Ascending aorta (tissue), 2 donors: ENCODE results near the gene KRTAP10-2. TPM values are rescaled to one million over a fixed set of nuclear protein-coding genes. Genes with fewer than 3 reads are reported as not detected.

Experiments used
- DNase-seq, 2 donors: peaks; one replicate each; pipeline ENCODE4 v3.0.0-alpha.2; 2019; ENCODE audit warnings: low spot score in 2 of 2
- H3K27ac ChIP-seq, 2 donors: fragments of 200-600 bp; sonication (generic); one replicate each; pipeline ENCODE4 v1.5.1; 2016 to 2017; ENCODE audit warnings: mild to moderate bottlenecking in 1 of 2
- H3K27me3 ChIP-seq: fragments of 200-600 bp; sonication (generic); one replicate; pipeline ENCODE4 v1.5.1; 2017
- H3K36me3 ChIP-seq, 2 donors: fragments of 200-600 bp; sonication (generic); one replicate each; pipeline ENCODE4 v1.5.1; 2016
- H3K4me1 ChIP-seq, 2 donors: fragments of 200-600 bp; sonication (generic); one replicate each; pipeline ENCODE4 v1.5.1; 2016 to 2017; ENCODE audit warnings: mild to moderate bottlenecking in 1 of 2
- H3K4me3 ChIP-seq, 2 donors: fragments of 200-600 bp; sonication (generic); one replicate each; pipeline ENCODE4 v1.5.1; 2016 to 2017; ENCODE audit warnings: mild to moderate bottlenecking in 1 of 2
- H3K9me3 ChIP-seq, 2 donors: fragments of 200-600 bp; sonication (generic); one replicate each; pipeline ENCODE4 v1.5.1; 2016
- intact Hi-C: fragments of 100-400 bp; cut with DNase I; formaldehyde crosslinking; loops from one replicate; pipeline ENCODE4 v1.15.1; 2023
- total RNA-seq: library from RNA; depleted of rRNA; stranded (reverse); fragments of >200 nt; gene quantifications from one replicate; pipeline ENCODE4 v1.1.0, GENCODE V29; 2016
- TF ChIP-seq, protein P1 (sequence below), 3 experiments: fragments of 200-600 bp in 2 of 3; fragments of 450-650 bp in 1 of 3; sonication (generic) in 2 of 3; IDR thresholded peaks; one replicate each; pipeline ENCODE4 v1.5.1; 2016 to 2019; ENCODE audit warnings: antibody characterized with exemption in 3 of 3, mild to moderate bottlenecking in 1 of 3, moderate library complexity in 1 of 3

Gene KRTAP10-2
- total RNA-seq, 1 donor from 2014 or later: not detected

DNA sequence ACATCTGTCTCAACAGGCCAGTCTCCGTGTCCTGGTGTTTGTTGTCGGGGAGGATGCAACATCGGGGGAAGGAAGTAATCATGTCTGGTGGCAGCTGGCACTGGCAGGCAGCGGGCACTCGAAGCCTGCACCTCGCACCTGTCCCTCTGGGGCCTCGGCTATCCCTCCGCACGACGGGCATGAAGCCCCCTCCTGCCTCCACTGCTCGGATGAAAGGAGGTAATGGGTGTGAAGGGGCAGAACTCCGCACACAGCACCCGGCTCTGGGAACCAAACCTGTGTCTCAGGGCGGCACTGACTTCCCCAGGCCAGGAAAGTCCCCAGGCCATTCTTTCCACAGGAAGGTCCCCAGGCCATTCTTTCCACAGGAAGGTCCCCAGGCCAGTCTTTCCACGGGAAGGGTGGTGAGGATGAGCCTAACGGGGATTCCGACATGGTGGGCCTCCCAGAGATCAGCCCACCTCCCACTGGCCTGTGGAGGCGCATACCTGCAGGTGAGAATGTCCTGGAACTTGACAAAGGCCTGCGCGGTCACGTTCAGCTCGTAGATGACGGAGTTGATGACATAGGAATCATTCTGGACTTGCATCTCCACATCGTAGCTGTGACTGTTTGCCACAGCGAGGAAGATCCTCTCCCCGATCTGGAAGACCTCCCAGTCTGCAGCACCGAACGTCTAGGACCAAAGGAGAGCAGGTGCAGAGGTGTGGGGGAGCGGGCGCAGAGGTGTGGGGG, 42.4 kb downstream of the KRTAP10-2 start:
- no peaks in the 10 kb centered on the region for H3K27me3 ChIP-seq
- DNase-seq: no peak

DNA sequence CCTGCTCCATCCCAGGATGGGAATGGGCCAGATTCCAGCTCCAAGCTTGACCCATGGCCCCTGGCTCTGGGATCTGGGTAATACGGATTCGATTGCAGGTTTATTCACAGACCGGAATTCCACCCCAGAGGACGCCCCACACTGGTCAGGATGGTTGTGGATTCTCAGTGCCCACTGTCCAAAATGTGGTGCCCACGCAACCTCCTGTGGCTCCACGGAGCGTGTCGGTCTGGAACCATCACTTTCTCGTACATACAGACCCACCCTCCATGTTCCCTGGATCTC, 42.9 kb downstream of the KRTAP10-2 start:
- TF ChIP-seq, protein P1, sequence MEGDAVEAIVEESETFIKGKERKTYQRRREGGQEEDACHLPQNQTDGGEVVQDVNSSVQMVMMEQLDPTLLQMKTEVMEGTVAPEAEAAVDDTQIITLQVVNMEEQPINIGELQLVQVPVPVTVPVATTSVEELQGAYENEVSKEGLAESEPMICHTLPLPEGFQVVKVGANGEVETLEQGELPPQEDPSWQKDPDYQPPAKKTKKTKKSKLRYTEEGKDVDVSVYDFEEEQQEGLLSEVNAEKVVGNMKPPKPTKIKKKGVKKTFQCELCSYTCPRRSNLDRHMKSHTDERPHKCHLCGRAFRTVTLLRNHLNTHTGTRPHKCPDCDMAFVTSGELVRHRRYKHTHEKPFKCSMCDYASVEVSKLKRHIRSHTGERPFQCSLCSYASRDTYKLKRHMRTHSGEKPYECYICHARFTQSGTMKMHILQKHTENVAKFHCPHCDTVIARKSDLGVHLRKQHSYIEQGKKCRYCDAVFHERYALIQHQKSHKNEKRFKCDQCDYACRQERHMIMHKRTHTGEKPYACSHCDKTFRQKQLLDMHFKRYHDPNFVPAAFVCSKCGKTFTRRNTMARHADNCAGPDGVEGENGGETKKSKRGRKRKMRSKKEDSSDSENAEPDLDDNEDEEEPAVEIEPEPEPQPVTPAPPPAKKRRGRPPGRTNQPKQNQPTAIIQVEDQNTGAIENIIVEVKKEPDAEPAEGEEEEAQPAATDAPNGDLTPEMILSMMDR (IDR thresholded peaks at IDR 0.05): no peak
- no peaks in the 10 kb centered on the region for H3K9me3 ChIP-seq
- H3K4me1 ChIP-seq: no peaks in the 10 kb centered on the region
- no peaks in the 10 kb centered on the region for H3K27me3 ChIP-seq
- no peak for DNase-seq
- H3K27ac ChIP-seq: no peak overlapping the region
- H3K4me3 ChIP-seq: no peak overlapping the region
- intact Hi-C loops: no loop called here
- no peaks in the 10 kb centered on the region for H3K36me3 ChIP-seq

More for the DNA sequence above, 42.4 kb downstream of the KRTAP10-2 start:
- H3K4me3 ChIP-seq: no peak overlapping the region
- H3K9me3 ChIP-seq: no peaks in the 10 kb centered on the region
- H3K27ac ChIP-seq: no peak overlapping the region
- H3K4me1 ChIP-seq: no peaks in the 10 kb centered on the region
- H3K36me3 ChIP-seq: no peaks in the 10 kb centered on the region
- TF ChIP-seq, protein P1 (IDR thresholded peaks at IDR 0.05): no peak
- intact Hi-C loops: no loop called here

DNA sequence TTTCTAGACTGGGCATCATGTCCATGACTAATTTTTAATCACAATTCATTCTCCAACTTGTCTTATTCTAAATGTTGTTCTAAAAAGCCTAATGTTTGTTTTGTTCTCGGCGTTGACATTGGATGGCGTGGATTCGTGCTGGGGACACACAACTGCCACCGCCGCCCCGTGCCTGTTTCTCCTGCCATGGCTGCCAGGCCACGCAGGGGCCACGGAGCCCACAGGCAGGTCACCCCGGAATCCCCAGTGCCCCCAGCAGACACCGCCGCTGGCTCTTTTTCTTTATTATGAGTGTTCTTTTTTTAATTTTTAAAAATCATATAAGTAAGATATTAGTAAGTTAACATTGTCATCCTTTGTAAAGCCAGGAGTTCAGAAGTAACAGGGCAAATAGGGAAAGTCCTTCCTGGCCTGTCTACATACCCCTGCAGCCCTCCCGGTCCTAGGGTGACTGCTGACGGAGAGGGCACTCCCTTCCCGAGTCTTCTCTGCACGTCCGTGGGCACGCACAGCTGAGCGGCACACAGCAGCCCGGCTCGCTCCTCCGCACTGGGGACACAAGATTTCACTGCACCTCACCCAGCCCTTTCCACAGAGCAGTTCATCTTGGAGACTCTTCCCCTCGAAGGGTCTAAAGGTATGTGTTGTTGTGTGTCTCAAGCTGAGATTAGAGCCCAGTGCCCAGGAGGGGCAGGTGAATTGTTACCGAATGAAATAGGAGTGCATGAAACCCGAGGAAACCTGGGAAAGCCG, 43.5 kb downstream of the KRTAP10-2 start:
- H3K4me1 ChIP-seq: no peaks in the 10 kb centered on the region
- no peak for DNase-seq
- intact Hi-C loops: no loop called here
- no peaks in the 10 kb centered on the region for H3K27me3 ChIP-seq
- H3K4me3 ChIP-seq: no peak overlapping the region
- TF ChIP-seq, protein P1 (IDR thresholded peaks at IDR 0.05): no peak
- H3K36me3 ChIP-seq: no peaks in the 10 kb centered on the region
- no peak overlapping the region for H3K27ac ChIP-seq
- H3K9me3 ChIP-seq: no peaks in the 10 kb centered on the region

DNA sequence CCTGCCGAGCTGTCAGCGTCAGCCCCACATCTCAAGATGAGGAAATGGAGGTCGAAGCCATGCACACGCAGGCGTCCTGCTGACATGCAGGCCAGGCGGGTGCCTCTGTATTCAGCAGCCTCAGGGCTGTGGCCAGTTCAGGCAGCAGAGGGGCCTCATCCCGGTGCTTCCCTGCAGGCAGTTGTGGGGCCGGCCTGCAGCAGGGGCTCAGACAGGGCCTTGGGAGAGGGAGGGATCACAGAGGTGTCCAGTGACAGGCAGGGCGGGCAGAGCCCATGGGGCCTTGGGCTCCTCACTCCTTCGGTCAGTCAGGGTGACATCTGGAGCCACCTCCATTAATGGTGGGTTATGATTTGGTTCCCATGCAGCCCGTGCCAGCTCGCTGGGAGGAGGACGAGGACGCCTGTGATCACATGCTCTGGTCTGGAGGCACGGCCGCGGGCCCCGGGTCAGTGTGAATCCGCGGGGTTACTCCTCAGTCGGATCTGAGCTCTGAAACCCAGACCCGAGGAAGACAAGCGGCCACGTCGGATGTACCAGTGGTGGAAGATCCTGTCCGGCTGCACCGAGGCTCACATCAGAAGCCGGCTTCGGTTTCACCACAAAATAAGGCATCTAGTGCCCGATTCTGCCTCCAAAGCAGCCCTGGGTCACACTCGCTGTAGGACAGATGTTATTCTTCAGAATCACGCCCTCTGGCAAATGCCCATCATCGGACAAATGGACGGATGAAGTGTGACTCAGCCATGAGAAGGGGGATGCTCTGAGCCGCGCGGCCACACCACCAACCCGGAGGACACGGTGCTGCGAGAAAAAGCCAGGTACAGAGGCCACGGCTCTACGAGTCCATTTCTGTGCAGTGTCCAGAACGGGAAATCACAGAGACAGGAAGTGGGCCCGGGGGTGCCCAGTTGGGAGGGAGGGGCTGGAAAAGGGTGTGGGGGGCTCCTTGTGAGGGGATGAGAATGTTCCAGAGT, 44.7 kb downstream of the KRTAP10-2 start:
- TF ChIP-seq, protein P1 (IDR thresholded peaks at IDR 0.05): no peak
- Histone ChIP-seq H3K4me3 (no peak overlapping the region), H3K4me1 (no peaks in the 10 kb centered on the region), H3K9me3 (no peaks in the 10 kb centered on the region), H3K27me3 (no peaks in the 10 kb centered on the region), H3K36me3 (no peaks in the 10 kb centered on the region), H3K27ac (no peak overlapping the region)
- no peak for DNase-seq
- intact Hi-C loops: no loop called here

DNA sequence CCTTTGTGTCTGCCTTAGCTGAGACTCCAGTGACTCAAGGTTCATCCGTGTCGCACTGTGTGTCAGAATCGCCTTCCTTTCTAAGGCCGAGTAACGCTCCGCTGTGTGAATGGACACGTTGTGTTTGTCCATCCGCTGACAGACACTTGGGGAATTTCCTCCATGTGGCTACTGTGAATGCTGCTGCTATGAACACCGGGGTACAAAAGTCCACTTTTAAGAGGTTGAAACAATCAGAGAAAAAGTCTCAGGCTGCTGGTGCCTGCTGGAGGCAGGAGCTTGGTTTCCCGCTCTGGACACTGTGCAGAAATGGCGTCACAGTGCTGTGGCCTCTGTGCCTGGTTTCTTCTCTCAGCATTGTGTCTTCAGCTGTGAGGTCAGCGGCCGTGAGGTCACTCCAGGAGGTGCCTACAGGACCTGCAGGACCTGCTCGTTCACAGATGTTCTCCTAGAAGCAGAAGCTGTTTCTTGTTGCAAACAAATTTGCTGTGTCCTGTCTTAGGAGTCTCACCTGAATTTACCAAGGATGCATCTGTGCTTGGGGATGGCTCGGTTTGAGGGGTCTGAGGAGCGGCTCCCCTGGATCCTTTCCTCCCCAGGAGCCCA, 45.5 kb downstream of the KRTAP10-2 start:
- no peak overlapping the region for H3K4me3 ChIP-seq
- no peaks in the 10 kb centered on the region for H3K27me3 ChIP-seq
- DNase-seq: no peak
- intact Hi-C loops: no loop called here
- no peaks in the 10 kb centered on the region for H3K36me3 ChIP-seq
- TF ChIP-seq, protein P1 (IDR thresholded peaks at IDR 0.05): no peak
- no peaks in the 10 kb centered on the region for H3K4me1 ChIP-seq
- no peaks in the 10 kb centered on the region for H3K9me3 ChIP-seq
- no peak overlapping the region for H3K27ac ChIP-seq
